DMS153 (cell line): ENCODE measurements around the gene SLC12A1.
"Not testable (repeated sequence)": the region's sequence is repeated elsewhere in the genome, so short reads cannot be mapped to it uniquely, and the experiment has no call there.

Experiments used
- DNase-seq: peaks from one replicate; lab custom pipeline; 2025; lab: John Stamatoyannopoulos, UW

The SLC12A1 gene

DNA sequence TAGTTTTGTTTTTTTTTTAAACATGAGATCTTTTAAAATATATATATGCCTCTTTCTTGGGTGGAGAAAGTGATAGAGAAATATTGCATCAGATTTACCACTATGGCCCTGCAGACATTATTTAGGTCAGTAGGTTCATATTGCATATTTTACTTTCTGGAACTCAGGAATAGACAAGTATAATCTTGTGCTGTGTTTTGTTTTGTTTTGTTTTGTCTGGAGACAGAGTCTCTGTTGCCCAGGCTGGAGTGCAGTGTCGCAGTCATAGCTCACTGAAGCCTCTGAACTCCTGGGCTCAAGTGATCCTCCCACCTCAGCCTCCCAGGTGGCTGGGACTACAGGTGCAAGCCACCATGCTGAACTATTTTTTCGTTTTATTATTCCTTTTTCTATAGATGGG lies 103.6 kb downstream of the SLC12A1 start:
- no peak for DNase-seq

DNA sequence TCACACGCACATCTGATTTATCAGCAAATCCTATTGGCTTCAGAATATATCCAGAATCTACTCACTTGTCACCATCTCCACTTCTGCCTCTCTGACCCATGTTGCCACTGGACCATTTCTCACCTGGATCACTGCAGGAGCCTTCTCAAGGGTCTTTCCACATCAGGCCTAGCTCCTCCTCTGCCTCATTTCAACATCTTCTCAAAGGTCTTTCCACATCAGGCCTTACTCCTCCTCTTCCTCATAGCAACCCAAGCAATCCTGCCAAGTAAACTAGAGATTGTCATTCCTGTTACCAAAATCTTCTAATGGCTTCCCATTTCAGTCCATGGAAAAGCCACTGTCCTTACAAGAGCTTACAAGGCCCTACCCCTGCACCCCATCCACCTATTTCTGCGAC lies 107.1 kb downstream of the SLC12A1 start:
- DNase-seq: no peak

DNA sequence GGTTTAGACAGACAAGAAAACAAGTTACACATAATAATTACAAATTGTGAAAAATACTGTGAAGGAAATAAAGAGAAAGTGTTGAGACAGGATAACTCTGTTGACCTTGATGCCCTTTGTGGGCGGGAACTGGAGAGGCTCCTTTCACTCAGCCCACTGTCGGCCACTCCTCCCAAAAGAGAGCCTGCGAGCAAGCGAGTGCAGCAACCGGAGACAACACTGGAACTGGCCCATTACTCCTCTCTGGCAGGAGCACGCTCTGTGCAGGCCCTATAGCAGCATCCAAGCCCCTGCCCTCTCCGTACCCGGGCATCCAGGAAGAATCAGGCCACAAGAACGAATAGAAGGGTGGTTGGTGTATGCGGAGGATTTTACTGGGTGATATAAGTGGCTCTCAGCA lies 108.9 kb downstream of the SLC12A1 start:
- DNase-seq: no peak

DNA sequence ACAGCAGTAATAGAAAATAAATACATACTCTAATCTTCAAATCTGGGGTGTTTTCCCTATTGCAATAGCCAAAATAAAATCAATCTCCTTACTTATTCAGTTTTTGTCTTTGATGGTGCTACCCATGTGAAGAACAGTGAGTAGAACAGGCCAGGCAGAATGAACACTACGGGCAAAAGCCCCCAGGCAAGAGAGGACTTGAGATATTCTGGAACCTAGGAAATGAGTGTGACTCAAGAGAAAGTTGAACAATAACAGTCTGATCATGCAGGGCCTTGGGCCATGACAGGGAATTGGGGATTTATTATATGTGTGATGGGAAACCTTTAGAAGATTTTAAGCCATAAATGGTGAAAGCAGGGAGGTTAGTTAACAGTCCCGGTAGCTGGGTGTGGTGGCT lies 111.1 kb downstream of the SLC12A1 start:
- no peak for DNase-seq

DNA sequence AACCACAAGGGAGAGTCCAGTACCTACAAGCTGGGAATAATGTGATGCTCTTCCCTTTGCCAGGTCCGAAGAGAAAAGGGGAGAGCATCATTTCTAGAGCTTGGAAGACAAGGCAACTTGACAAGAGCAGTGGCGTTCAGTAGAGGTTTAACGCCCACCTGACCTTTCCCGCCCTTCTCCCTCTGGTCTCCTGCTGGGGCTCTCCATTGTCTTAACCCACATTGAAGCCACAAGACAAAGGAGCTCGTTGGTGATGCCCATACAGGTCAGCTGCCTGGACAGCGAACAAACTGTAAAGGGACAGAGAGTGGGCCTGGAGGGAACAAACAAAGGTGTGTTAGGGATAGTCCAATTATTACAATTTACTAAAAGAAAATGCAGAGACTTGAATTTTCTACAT lies 112.0 kb downstream of the SLC12A1 start:
- DNase-seq: no peak

DNA sequence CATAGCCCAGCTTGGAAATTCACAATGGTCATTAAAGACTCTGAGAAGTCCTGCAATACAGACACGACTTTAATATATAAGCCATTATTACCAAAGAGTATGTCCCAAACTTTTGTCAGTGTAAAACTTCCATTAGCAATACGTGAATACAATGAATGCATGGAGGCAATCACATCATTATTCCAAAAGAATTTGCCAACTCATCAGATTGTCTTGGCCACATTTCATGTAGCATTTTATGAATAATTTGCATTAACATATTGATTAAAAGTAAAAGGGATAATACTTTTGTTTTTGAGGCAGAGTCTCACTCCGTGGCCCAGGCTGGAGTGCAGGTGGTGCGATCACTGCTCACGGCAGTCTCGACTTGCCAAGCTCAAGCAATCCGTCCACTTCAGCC lies 117.2 kb downstream of the SLC12A1 start:
- DNase-seq: no peak

DNA sequence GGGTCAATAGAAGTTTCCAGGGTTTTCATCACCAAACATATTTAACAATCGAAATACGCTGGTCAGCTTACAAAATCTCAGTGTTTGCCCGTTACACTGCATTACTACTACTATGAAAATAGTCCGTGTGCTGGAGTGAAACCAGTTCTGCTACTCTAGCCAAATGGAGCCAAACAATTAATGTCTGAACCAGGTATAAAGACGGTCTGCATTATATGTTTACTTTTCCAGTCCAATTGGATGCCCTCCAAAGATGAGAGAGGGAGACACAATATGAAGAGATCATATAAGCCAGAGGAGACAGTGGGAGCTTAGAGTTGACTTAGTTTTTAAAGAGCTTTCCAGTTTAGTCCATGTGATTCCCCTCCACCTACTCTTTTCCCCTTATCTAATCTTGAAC lies 118.8 kb downstream of the SLC12A1 start:
- DNase-seq: peak; percentile 31

DNA sequence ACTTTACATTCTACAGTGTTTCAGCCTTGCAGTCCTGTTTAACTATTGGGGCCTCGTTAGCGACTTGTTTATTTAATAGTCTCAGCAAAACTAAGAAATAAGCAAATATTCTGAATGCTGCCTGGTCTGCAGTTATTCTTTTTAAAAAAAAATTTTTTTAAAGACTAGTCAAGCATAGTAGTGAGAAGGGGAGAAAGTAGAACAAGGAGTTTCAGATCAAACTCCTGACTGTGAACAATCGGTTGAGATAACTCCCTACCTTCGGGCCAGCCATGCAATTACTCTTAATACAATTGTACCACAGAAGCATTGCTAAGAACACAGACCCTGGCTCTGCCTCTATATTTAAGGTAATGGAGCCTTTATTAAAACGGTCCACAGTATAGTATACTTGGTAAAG lies 119.3 kb downstream of the SLC12A1 start:
- DNase-seq: no peak

DNA sequence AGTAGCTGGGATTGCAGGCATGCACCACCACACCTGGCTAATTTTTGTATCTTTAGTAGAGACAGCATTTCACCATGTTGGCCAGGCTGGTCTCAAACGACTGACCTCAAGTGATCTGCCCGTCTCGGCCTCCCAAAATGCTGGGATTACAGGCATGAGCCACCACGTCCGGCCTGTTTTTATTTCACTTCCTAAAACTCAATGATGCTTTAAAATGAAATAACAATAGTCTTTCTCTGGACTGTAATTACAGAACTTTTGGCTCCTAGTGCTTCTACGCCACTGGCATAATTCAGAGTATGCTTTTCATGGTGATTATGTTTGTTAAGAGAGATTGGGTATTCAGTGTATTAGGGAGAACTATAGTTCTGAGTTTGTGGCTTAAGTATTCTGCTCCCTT lies 120.1 kb downstream of the SLC12A1 start:
- DNase-seq: not testable (repeated sequence)

DNA sequence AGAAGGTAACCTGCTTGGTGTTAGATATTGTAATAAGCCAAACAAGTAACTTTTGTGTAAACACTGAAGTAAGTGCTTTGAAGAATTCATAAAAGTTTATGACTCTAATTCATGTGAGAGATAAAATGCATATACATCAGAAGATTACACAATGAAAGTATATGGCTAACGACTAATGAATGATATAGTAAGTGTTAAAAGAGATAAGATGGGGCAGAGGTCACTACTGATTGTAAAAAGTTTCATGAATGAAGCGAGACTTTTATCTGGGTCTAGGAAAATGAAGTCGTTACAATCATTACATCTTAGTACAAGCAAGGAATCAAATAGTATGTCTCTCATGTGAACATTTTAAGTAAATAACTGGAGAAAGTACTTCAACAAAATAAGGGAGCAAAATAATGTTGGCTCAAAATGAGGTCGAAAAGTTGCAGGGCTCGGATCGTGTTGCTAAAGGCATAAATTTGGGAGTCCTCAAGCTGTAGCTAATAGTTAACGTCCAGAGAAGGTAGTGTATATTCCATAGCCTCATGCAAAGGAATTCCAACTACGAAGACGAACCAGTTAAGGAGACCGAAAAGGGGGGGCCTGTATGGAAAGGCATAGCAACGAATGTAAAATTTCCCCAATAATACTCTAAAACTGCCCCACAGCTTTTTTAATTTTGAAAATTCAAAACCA lies 124.1 kb downstream of the SLC12A1 start:
- DNase-seq: no peak

DNA sequence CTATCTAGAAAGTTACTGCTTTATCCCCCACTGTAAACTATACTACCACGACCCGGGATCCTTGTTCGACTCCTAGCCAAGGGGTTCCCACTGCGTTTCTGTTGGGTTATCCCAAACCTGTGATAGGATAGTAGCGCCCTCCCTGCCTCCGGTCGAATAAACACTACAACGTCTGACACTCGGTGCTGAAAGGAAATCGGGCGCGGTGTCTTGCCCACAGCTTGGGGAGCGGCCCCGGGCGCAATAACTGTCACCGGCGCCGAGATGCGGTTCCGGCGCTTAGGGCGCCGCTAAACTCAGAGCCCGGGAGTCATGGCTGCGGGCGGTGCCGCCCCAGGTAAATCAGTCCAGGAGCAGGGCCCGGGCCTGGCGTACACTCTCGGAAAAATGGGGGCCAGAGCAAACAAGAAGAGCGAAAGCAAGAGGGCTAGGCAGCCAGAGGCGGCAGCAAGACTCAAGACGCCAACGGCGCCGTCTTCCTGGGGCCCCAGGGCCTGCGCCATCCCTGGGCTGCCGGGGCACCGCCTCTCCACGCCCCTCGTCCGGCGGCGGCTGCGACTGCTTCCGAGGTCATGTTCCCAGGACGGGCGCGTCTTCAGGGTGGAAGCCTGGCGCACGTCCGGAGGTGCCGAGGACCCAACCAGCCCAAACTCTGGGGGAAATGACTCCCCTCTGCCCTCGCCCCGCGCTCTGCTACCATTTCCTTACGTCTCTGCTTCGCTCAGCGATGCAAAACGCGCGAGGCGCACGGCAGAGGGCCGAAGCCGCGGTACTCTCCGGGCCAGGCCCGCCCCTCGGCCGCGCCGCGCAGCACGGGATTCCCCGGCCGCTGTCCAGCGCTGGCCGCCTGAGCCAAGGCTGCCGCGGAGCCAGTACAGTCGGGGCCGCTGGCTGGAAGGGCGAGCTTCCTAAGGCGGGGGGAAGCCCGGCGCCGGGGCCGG lies 125.0 kb downstream of the SLC12A1 start, which contains the start of gene DUT:
Gene DUT (plus strand): TSS at position 575 of the 941 bp plus-strand sequence. CDS start 87 bp downstream, at position 662.
- peak; percentile 13 for DNase-seq

DNA sequence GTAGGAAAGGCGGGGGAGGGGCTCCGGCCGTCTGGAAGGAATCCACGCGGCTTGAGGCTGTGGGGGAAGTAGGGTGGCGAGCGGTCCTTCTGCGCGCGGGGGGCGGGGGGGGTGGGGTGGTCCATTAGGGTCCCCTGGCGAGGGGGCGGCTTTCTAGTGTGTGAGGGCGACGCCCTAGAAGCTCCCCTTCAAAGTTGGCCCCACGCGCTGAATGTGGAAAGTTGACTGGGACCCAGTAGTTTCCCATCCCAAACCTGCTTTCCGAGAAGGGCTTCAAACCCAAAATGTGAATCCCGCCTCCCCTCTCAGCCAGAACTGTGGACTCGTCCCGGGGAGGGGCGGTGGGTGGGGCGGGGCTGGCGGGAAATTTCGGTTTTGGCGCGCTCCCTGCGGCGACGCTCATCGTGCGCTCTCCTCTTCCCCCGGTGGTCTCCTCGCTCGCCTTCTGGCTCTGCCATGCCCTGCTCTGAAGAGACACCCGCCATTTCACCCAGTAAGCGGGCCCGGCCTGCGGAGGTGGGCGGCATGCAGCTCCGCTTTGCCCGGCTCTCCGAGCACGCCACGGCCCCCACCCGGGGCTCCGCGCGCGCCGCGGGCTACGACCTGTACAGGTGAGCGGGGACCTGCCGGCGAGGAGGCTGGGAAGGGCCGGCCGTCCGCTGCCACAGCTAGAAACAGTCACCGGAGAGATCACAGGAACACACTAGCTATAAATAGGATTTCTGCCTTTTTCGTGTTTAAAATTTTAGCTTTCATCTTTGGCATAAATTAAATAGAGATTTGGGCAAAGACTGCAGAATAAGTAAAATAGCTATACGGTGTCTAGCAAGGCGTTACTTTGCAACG lies 125.9 kb downstream of the SLC12A1 start:
- DNase-seq: peak; percentile 11

DNA sequence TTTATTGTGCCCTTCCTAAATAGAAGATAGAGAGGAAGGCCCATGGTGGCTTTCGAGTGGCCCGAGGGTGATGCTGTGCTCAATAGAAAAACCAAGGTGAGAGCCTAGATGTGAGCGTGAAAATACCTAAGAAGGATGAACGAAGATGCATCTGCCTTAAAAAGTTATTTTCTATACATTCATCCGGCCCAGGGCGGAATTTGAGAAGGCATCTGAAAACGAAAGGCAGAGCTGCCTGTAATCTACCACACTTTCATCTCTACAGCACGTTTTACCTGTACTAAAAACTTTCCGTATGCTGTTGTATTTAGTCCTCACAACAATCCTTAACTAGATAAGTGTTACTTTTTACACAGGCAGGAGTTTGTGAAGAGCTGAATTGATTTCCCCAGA lies 126.5 kb downstream of the SLC12A1 start:
- DNase-seq: no peak

DNA sequence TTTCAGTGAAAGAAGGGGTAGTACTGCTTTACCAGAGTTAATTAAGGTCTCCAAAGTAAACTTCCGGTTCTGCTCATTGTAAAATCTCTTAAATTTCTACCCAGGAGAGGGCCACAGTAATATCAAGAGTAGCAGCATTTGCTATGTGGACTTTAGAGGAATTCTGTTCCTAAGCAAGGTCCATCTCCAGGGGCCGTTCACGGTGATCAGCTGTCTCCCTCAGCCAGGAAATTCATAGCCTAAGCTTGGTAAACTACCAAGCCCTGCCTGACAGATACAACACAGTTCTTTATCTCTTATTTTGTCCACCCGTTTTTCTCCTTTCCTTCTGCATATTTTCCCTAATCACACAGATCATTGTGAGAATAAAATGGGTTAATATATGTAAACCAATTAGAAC lies 127.4 kb downstream of the SLC12A1 start:
- DNase-seq: no peak

DNA sequence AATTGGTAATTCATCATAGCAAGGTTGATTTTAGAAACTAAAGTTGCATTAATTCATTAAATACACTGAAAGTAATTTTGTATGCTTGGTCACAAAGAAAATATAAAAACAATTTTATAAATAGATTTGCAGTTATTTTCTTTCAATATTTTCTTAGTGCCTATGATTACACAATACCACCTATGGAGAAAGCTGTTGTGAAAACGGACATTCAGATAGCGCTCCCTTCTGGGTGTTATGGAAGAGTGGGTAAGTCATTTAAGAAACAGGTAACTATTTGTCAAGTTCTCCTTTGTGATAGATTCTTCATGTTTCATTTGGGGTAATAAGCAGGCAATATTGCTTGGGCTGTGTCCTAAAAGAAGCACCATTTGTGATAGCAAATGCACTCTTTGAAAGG lies 128.2 kb downstream of the SLC12A1 start:
- DNase-seq: no peak

DNA sequence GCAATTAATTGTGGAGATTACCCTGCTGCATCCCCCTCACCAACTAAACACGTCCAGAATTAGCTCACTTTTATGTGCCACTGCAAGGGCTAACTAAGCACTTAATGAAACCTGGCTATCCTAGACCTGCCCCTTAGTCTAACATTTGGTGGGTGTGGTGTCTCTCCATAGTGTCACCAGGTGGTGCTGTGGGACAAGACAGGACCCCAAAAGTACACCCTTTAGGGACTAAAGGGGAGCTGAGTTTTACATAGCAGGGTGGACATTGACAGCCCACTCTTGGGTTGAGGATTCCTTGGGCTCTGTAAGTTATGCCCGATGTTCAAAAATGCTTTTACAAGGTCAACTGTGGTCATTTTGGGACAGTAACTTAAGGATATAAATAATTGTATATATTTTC lies 130.8 kb downstream of the SLC12A1 start:
- DNase-seq: no peak

DNA sequence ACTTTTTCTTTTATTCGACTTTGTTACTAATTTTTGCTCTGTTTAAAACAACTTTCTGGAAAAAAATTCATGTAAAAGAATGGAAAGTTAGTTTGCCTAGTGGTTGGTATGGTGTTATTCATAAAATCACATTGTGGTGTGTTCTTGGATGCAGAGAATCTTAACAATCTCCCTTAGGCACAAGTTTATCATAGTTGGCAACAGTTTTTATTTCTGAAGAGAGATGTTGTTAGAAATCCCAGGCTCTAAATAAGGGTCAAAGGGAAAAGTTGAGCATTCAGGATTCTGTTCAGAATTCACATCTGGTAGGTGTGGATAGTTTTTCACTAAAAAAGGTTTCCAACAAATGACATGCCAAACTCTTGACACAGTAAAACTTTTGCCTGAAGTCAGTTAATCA lies 131.5 kb downstream of the SLC12A1 start:
- no peak for DNase-seq

DNA sequence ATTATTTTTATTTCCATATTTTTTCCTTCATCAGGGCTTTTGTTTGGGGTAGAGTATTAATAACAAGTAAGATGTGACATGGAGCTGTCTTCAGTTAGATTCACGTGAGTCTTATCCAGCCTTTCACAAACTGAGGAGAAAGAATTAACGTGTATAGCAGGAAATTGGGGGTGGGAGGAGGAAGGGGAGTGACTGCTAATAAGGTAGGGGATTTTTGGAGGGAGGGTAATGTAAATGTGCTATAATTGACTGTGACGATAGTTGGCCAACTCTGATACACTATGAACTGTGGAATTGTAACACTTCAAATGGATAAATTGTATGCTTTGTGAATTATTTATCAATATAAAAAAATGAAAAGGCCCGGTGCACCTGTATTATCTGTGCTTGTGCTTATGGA lies 134.0 kb downstream of the SLC12A1 start:
- DNase-seq: no peak

DNA sequence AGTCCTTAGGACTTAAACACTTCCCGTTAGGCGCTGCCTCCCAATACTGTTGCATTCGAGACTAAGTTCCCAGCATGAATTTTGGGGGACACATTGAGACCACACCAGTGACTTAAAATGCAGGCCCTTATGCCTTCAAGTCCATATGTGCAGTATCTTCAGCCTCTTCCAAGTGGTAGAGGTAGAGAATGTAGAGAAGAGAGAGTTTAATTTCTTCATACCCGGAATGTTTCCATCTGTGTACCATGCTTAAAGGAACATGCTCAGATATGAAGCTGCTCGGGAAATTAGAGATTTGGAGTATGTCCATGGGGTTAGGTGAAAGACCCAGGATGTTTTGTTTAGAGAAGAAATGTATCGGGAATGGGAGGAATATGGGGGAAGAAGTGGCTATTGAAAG lies 137.8 kb downstream of the SLC12A1 start:
- DNase-seq: no peak

DNA sequence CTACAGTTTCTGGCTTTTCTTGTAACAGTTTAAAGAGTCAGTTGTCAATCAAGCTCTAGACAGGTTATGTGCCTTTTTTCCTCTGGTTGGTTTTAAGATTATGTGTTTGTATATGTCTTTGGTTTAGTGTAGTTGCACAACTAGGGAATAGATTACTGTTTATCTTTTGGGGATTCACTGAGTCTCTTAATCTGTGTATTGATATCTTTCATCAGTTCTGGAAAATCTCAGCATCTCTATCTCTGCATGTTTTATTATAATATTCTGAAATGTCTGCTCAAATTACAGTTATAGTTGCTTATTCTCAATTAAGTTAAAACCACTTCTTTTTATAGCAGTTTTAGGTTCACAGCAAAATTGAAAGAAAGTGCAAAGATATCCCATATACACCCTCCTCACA lies 139.4 kb downstream of the SLC12A1 start:
- no peak for DNase-seq

DNA sequence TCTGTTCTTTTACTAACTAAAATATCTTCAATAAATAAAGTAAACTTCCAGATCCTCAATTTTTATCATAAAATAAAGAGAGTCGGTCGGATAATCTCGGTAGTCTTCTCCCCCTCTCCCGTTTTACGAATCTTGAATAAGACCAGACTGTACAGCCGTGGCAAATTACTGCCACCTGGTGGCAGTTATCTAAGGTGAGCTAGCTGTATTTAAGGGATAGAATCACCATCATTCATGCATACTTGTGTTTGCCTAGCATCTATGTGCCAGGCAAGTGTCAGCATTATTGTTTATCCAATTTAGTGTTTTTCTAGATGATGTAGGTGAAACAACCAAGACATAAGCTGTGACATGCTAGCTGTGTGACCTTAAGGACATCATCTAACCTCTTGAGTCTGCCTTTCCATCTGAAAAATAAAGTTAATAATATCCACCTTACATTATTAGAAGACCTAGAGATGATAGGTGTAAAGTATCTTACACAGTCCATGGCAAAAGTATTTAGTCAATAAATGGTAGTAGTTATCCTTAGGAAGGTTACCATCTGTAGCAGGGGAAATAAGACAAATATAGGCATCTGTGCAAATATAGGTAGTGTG lies 146.5 kb downstream of the SLC12A1 start:
- DNase-seq: peak; percentile 40
